Right lobe of liver (tissue), 4 donors: ENCODE results near the gene SYNE2.

ENCODE experiments used
- POLR2A ChIP-seq: fragments of 450-650 bp; IDR thresholded peaks from one replicate; pipeline ENCODE4 v1.6.1; 2017; ENCODE audit warnings: antibody characterized with exemption, mild to moderate bottlenecking
- TF ChIP-seq, protein P1 (sequence below), 4 donors: fragments of 200-600 bp in 3 of 4; fragments of 450-650 bp in 1 of 4; IDR thresholded peaks; one replicate each; pipeline versions ENCODE4 v1.5.1 to v1.8.0; 2016 to 2022; ENCODE audit warnings: antibody characterized with exemption in 4 of 4, mild to moderate bottlenecking in 2 of 4
- donor health status: DM: no; HTN: no; CAD: no.
- donor health status: DM: no; HTN: no; CAD: no.
- donor health status: DM: no; HTN: yes; CAD: no.

DNA sequence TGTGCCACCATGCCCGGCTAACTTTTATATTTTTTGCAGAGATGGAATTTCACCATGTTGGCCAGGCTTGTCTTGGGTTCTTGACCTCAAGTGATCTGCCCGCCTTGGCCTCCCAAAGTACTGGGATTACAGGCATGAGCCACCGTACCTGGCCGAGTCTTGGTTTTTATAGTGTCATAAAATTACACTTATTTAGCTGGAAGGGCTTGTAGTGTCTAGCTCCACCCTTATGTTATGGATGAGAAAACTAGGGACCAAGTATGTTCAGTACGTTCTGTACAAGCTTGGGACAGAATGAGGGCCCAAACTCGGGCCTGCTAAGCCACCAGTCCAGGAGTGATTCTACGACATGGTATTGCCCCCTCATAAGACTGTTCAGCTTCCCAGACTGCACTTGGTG lies 35.1 kb downstream of the SYNE2 start:
- no peak for TF ChIP-seq POLR2A
- TF ChIP-seq, protein P1, sequence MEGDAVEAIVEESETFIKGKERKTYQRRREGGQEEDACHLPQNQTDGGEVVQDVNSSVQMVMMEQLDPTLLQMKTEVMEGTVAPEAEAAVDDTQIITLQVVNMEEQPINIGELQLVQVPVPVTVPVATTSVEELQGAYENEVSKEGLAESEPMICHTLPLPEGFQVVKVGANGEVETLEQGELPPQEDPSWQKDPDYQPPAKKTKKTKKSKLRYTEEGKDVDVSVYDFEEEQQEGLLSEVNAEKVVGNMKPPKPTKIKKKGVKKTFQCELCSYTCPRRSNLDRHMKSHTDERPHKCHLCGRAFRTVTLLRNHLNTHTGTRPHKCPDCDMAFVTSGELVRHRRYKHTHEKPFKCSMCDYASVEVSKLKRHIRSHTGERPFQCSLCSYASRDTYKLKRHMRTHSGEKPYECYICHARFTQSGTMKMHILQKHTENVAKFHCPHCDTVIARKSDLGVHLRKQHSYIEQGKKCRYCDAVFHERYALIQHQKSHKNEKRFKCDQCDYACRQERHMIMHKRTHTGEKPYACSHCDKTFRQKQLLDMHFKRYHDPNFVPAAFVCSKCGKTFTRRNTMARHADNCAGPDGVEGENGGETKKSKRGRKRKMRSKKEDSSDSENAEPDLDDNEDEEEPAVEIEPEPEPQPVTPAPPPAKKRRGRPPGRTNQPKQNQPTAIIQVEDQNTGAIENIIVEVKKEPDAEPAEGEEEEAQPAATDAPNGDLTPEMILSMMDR (IDR thresholded peaks at IDR 0.05), result no peak
